ENCODE measurements around the gene SHC2.

DNA sequence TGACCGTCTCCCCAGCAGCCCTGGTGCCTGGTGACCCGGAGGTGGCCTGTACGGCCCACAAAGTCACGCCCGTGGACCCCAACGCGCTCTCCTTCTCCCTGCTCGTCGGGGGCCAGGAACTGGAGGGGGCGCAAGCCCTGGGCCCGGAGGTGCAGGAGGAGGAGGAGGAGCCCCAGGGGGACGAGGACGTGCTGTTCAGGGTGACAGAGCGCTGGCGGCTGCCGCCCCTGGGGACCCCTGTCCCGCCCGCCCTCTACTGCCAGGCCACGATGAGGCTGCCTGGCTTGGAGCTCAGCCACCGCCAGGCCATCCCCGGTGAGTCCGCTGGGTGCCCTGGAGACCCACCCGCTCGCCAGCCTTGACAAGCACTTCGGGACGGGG lies 37.7 kb upstream of the SHC2 start:
- TF ChIP-seq POLR2AphosphoS5 (IDR thresholded peaks at IDR 0.05; ENCODE audit: low read depth, low read length) (no peak), SIN3A (IDR thresholded peaks at IDR 0.05; ENCODE audit: borderline replicate concordance, insufficient read depth, low read depth, low read length) (no peak)
- TF ChIP-seq, protein P1, sequence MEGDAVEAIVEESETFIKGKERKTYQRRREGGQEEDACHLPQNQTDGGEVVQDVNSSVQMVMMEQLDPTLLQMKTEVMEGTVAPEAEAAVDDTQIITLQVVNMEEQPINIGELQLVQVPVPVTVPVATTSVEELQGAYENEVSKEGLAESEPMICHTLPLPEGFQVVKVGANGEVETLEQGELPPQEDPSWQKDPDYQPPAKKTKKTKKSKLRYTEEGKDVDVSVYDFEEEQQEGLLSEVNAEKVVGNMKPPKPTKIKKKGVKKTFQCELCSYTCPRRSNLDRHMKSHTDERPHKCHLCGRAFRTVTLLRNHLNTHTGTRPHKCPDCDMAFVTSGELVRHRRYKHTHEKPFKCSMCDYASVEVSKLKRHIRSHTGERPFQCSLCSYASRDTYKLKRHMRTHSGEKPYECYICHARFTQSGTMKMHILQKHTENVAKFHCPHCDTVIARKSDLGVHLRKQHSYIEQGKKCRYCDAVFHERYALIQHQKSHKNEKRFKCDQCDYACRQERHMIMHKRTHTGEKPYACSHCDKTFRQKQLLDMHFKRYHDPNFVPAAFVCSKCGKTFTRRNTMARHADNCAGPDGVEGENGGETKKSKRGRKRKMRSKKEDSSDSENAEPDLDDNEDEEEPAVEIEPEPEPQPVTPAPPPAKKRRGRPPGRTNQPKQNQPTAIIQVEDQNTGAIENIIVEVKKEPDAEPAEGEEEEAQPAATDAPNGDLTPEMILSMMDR (IDR thresholded peaks at IDR 0.05) = no peak
- TF ChIP-seq, protein P2, sequence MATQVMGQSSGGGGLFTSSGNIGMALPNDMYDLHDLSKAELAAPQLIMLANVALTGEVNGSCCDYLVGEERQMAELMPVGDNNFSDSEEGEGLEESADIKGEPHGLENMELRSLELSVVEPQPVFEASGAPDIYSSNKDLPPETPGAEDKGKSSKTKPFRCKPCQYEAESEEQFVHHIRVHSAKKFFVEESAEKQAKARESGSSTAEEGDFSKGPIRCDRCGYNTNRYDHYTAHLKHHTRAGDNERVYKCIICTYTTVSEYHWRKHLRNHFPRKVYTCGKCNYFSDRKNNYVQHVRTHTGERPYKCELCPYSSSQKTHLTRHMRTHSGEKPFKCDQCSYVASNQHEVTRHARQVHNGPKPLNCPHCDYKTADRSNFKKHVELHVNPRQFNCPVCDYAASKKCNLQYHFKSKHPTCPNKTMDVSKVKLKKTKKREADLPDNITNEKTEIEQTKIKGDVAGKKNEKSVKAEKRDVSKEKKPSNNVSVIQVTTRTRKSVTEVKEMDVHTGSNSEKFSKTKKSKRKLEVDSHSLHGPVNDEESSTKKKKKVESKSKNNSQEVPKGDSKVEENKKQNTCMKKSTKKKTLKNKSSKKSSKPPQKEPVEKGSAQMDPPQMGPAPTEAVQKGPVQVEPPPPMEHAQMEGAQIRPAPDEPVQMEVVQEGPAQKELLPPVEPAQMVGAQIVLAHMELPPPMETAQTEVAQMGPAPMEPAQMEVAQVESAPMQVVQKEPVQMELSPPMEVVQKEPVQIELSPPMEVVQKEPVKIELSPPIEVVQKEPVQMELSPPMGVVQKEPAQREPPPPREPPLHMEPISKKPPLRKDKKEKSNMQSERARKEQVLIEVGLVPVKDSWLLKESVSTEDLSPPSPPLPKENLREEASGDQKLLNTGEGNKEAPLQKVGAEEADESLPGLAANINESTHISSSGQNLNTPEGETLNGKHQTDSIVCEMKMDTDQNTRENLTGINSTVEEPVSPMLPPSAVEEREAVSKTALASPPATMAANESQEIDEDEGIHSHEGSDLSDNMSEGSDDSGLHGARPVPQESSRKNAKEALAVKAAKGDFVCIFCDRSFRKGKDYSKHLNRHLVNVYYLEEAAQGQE (IDR thresholded peaks at IDR 0.05; ENCODE audit: insufficient read depth in 1 of 2, low read depth in 2 of 2, low read length in 1 of 2) = no peak
